Measurements from ENCODE around the gene CLEC18B.
"Not testable (repeated sequence)": the region's sequence is repeated elsewhere in the genome, so short reads cannot be mapped to it uniquely, and the experiment has no call there.

DNA sequence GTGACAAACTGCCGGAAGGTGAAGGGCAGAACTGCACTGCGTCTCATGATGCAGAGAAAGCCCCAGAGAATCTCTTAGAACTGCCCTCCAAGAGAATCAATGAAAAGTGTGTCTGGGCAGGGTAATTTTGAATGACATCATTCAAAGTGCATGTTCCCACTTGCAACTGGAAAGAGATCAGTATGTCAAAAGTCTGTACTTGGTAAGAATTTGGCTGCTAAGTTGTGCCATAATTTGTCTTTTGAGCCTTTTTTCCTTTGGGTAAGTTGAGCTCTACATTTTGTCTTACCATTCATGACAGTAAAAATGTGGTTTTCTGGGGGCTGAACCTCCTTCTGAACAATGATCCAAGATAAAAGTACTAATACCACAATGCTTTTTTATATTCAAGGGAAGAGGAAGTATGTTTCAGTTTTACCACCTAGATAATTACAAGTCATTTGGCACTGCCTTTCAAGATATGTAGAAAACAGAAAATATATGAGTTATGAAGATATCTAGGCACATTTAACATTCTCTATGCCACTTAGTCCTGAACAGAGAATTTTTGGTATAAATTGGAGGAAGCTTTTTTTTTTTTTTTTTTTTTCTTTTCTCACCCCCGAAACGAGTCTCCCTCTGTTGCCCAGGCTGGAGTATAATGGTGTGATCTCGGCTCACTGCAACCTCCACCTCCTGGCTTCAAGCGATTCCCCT lies 38.8 kb downstream of the CLEC18B start:
- TF ChIP-seq, protein P1, sequence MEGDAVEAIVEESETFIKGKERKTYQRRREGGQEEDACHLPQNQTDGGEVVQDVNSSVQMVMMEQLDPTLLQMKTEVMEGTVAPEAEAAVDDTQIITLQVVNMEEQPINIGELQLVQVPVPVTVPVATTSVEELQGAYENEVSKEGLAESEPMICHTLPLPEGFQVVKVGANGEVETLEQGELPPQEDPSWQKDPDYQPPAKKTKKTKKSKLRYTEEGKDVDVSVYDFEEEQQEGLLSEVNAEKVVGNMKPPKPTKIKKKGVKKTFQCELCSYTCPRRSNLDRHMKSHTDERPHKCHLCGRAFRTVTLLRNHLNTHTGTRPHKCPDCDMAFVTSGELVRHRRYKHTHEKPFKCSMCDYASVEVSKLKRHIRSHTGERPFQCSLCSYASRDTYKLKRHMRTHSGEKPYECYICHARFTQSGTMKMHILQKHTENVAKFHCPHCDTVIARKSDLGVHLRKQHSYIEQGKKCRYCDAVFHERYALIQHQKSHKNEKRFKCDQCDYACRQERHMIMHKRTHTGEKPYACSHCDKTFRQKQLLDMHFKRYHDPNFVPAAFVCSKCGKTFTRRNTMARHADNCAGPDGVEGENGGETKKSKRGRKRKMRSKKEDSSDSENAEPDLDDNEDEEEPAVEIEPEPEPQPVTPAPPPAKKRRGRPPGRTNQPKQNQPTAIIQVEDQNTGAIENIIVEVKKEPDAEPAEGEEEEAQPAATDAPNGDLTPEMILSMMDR (IDR thresholded peaks at IDR 0.05) = not testable (repeated sequence)
- not testable (repeated sequence) for TF ChIP-seq ZFX (IDR thresholded peaks at IDR 0.05; ENCODE audit: borderline replicate concordance)

All from 22Rv1 (cell line).